HG02678 (cell line): Measurements from ENCODE around the gene GBA2.

Source experiments
- ATAC-seq: cut with Tn5 transposase; IDR thresholded peaks from one replicate; pipeline ENCODE4 v1.9.1; 2021; ENCODE audit warnings: mild to moderate bottlenecking, moderate library complexity; ENCODE audit not compliant: unreplicated experiment

Gene GBA2

DNA sequence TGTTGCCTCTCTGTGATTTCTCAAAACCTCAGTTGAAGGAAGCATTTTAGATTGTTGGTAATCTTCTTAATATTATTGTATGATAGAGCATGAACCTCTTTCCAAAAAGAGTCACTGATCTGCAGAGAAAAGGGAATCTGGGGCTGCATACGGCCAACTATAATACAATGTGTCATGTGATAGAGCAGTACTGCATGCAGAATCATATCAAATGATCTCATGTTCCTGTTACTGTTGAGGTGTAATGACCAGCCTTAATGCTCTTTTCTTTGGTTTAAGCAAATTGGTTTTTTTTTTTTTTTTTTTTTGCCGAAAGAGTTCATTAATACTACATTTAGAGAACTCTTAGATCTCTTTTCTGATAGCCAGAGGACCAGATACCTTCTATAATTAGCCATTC, 18.0 kb upstream of the GBA2 start:
- no peak for ATAC-seq

GRCh38 chr9:35763803-35764202, 14.8 kb upstream of the GBA2 start:
- ATAC-seq: no peak

DNA sequence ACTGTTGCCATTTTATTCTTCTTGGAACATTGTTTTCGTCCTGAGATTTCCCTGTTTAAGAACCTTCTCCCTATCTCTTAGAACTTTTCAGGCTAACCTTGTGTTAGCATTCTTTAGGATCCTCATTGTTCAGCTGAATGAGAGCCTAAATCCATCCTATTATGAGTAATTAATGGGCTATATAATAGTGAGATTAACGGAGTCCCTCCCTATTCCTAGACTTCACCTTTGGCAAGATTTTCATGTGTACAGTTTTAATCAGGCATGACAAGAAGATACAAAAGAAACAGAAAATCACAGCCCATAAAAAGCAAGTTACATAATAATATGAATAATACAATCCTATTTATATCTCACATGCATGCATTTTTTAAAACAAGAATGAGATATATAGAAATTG, 14.2 kb upstream of the GBA2 start:
- ATAC-seq: no peak

- ATAC-seq: no peak
Observed at GRCh38 chr9:35760651-35761050, 11.6 kb upstream of the GBA2 start.

- no peak for ATAC-seq
Observed at GRCh38 chr9:35759795-35760194, 10.8 kb upstream of the GBA2 start.

DNA sequence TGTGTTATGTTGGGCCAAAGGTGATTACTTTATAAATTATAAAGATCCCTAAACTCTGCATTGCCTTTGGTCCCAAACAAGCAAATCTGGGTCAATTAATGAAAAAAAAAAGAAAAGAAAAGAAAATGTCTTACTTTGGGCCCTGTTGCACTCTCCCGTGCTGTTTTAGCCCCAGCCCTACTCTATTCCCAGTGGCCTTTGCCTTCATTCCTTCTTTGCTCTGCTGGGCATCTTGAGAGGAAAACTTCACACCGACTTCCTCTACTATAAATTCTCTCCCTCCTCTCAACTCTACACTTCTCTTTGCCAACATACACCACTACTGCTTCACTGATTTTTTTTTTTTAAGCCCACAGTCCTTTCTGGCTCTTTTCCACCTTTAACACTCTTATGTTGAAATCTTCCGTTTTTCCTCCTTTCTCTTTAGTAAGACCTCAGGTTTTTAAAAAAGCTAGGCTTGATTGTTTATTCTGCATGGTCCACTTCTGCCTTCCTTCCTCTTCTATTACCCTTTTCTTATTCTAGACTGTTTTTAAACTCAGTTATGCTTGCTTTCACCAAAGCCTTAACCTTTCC, 9.5 kb upstream of the GBA2 start:
- no peak for ATAC-seq

DNA sequence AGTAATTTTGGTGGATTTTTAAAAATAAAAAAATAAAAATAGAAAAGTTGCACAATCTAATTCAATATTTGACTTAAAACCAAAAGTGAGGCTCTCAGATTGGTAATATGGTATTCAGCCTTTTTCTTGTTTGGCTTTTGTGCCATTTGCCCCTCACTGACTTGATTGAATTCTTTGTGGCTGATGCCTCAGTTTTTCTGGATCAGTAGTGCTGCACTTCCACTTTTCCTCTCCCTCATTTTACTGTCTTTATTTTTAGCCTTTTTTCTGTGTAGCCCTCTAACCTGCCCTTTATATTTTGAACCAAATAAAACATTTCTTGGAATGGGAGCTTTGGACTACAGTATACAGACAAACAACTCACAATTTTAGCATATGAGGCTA, 8.9 kb upstream of the GBA2 start:
- no peak for ATAC-seq

DNA sequence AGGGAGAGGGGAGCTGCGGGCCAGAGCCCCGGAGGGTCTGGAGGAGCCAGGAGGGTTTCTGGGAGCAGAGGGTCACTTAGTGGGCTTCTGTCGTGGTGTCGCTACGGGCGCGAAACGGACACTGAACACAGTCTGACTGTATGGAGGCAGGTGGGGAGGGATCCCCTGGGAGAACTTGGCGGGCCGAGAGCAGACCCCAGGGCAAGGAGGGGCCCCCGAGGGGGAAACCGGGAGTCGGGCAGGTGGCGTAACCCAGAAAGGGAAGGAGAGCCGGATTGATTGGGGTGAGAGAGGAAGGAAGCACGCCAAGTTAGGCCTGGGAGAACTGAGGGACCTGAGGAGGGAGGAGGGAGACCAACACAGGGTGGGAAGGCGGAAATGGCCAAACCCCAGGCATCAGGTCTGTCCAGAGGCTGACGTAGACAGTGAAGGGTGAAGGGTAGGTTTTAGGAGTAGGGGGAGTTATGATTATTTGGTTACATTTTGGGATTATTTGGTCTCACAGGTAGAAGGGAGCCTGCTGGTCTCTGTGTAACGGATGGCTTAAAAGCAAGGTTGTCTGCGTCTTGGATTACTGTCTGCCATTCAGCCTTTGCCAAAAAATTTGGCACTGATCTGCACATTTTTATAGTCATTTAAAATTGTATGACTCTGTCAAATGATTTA, 8.3 kb upstream of the GBA2 start:
- ATAC-seq: peak; percentile 50

GRCh38 chr9:35756275-35757225, 7.5 kb upstream of the GBA2 start:
- peak; percentile 61 for ATAC-seq

- ATAC-seq: no peak
Observed at GRCh38 chr9:35755071-35755470, 6.0 kb upstream of the GBA2 start.

DNA sequence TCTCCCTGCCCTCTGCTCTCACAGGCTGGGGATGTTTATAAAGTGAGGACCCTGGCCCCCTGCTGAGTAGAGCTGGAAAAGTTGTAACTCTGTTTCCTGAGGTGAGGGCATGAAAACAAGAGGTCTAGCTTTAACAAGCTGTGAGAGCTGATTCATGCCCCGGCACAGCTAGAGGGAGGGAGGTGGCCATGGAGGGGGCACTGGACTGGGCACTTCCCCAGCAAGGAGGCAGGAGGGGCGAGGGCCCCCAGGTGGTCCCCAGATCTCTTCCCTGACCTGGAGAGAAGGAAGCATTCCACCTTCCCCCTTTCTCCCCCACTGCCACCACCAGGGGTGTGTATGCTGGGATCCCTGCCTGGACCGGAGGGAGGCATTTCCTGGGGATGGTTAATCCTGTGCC, 5.2 kb upstream of the GBA2 start, which contains the start of gene MSMP:
Gene MSMP (minus strand): TSS at position 13 of the 400 bp plus-strand sequence. CDS start 147 bp downstream, outside the sequence.
- ATAC-seq: no peak

- ATAC-seq: no peak
Observed at GRCh38 chr9:35753466-35753865, 4.4 kb upstream of the GBA2 start.

- no peak for ATAC-seq
Observed at GRCh38 chr9:35750256-35750531, 1.2 kb upstream of the GBA2 start.

DNA sequence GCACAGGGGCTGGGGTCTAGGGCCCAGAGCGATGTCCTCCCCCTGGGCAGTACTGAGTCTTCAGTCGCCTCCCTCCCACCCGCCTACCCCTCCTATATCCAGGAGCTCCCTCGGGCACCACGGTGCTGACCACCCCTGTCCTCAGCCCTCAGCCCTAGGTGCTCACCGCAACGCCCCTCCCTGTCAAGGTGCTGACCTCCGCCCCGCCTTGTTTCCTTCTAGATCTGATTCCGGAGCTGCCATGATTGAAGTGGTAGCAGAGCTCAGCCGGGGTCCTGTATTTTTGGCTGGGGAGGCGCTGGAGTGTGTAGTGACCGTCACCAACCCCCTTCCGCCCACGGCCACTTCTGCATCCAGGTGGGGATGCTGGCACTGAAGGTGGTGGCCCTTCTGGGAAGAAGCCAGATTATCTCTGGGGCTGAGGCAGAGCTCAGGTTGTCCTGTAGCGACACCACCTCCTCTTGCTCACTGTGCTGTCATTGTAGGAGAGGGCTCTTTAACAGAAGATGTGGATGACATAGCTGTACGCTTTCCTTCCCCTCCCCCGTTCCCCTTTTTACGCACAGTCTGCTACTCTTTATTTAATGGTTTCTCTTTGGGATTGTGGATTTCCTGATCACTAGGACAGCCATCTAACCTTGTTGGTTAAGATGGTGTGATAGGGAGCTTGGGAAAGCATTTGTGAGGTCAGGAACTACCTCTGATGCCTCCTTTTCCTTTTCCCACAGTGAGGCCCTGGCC, 657 bp upstream of the GBA2 start:
- peak; percentile 31 for ATAC-seq

- peak; percentile 1 for ATAC-seq
Observed at GRCh38 chr9:35748242-35748857, 678 bp downstream of the GBA2 start.

DNA sequence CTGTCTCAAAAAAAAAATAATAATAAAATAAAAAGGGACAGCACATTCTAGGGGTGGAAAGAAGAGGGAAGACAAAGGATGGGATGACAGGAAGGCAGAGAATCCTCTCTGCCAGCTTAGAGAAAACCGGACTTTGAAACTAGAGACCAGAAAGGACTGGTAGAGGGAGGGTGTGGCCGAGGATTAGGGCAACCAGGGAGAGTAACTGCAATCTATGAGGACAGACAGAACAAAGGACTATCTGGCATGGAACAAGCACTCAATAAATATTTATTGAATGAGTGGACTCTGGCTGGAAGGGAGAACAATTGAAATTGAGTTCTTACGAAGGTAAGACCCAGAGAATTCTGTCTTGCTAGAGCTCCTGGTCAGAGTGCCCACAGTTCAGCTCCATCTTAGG, 2.4 kb downstream of the GBA2 start:
- no peak for ATAC-seq

GRCh38 chr9:35745569-35745968, 3.5 kb downstream of the GBA2 start:
- no peak for ATAC-seq

GRCh38 chr9:35743880-35744518, 5.0 kb downstream of the GBA2 start:
- ATAC-seq: no peak

DNA sequence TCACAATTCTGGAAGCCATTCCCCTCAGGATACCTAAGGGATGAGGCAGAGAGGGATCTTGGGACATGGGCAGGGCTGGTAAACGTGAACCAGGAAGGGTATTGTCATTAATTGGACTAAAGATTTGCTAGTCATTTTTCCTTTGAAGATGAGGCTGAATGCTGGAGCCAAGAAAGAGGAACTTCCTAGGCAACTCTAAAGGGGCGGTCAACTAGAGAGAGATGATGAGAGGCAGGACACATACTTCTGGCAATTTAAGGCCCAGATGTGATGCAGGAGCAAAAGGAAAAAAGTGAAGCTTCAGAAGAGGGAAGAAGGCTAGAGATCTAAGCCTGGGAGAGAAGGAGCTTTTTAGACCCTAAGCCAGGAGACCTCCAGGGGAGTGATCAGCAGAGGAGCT, 5.6 kb downstream of the GBA2 start:
- ATAC-seq: no peak

DNA sequence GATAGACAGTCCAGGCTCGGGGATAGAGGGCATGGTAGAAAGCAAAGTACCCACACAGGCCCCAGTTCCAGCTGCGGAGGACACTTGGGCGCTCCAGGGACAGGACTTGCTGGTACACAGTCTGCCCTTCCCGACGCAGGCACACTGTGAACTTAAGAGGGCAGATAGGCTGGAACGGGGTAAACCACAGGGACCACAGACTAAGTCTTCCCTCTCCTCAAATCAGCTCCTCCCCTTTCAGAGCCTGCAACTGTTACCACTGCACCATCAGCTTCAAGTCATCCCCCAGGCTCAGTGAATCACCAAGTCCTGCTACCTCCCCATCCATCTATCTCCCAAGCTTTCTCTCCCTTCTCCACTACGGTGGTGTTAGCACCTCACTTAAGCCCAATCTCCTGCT, 7.3 kb downstream of the GBA2 start:
- no peak for ATAC-seq
